Measurements from ENCODE around the gene SRD5A1. TPM values are rescaled to one million over a fixed set of nuclear protein-coding genes. Genes with fewer than 3 reads are reported as not detected.

Gene SRD5A1
- total and polyA plus RNA-seq, 2 of the 8 experiments (the other 6 are each of a cell fraction or from before 2014, with no cell fraction given) = 34.7 to 42.4 TPM

DNA sequence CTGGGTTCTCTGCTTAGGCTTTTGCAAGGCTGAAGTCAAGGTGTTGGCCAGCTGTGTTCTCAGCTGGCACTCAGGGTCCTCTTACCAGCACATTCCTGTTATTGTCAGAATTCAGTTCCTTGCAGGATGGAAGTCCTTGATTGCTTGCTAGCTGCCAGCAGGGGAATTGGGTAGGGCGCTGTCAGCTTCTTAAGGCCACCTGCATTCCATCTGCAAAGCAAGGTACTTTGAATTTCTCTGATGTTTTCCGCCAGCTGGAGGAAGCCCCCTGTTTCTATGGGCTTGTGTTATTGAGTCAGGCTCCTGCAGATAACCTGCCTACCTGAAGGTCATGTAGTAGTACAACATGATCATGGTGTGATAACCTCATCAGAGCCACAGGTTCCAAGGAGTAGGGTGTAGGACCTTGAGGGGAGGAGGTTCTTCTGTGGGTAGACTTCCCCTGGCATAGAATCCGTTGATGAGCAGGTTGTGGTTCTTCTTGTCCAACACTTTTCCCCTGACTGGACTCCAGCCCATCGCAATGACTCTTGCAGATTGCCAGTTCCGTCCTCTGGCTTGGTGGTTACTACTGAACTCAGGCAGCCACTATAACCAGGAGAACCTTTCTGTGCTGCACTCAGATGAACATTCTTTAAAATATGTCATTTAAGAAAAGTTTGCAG is 86.8 kb downstream of the SRD5A1 start:
- H2AFZ ChIP-seq (ENCODE audit: low read length) = no peak overlapping the region
- peaks cover 30 to 65% of the 10 kb centered on the region in 2 experiments for H4K20me1 ChIP-seq (replicated peaks in 1 of 2; ENCODE audit: control insufficient read depth in 1 of 2, insufficient read depth in 2 of 2, low read length in 2 of 2)
- no peak overlapping the region for H3K4ac ChIP-seq (replicated peaks; ENCODE audit: insufficient read length, low read depth, low read length)
- H3K18ac ChIP-seq (ENCODE audit: extremely low read depth, low read length) = no peak overlapping the region
- no peak overlapping the region for H3K27ac ChIP-seq (ENCODE audit: low read depth, low read length)
- H3K14ac ChIP-seq (ENCODE audit: insufficient read length) = no peak overlapping the region
- peaks cover 18 to 97% of the 10 kb centered on the region in 2 experiments for H3K79me2 ChIP-seq (ENCODE audit: control insufficient read depth in 1 of 2, insufficient read depth in 2 of 2, low read length in 2 of 2)
- H4K91ac ChIP-seq (replicated peaks; ENCODE audit: insufficient read length, low read length) = no peak overlapping the region
- DNase-seq (ENCODE audit: low read depth in 1 of 2, low spot score in 2 of 2) (no peak), FAIRE-seq (no peak)
- no peak overlapping the region for H2BK20ac ChIP-seq (ENCODE audit: low read length)
- no peak overlapping the region for H2AK5ac ChIP-seq (ENCODE audit: low read depth, low read length)
- no peak overlapping the region for H2BK12ac ChIP-seq (ENCODE audit: low read depth, low read length)
- H3K4me1 ChIP-seq (replicated peaks in 1 of 4; ENCODE audit: control insufficient read depth in 3 of 4, insufficient read depth in 4 of 4, low read length in 3 of 4) = peaks cover 3 to 15% (median 7%) of the 10 kb centered on the region in 4 experiments; a peak in 5 of 7 replicates
- no peak overlapping the region for H2BK120ac ChIP-seq (replicated peaks; ENCODE audit: low read depth, low read length)
- H3K23me2 ChIP-seq (ENCODE audit: low read depth, low read length) = no peaks in the 10 kb centered on the region; the same call in 1 of the 2 replicates
- H4K8ac ChIP-seq (ENCODE audit: extremely low read depth, insufficient read depth, low read length) = no peak overlapping the region
- no peak overlapping the region for H2BK15ac ChIP-seq (ENCODE audit: low read length)
- no peaks in the 10 kb centered on the region for H3K36me3 ChIP-seq (ENCODE audit: control insufficient read depth in 2 of 4, insufficient read depth in 4 of 4, low read length in 3 of 4)
- no peak overlapping the region for H3K4me3 ChIP-seq (ENCODE audit: extremely low read depth in 1 of 4, insufficient read depth in 2 of 4, low read depth in 3 of 4, low read length in 4 of 4)
- WGBS, 2 experiments (ENCODE audit: extremely low coverage in 1 of 2, insufficient coverage in 1 of 2, insufficient read length in 1 of 2, insufficient replicate concordance in 2 of 2, low coverage in 1 of 2, low lambda C conversion rate in 2 of 2, missing lambda C conversion rate in 1 of 2) = 87% methylated on average over 5 of the region's 5 CpGs; no CpG with 5 or more reads in 1 of the 2 experiments
- H3K56ac ChIP-seq (replicated peaks; ENCODE audit: insufficient read length, low read depth, low read length) = no peak overlapping the region
- H3K4me2 ChIP-seq (ENCODE audit: insufficient read depth in 1 of 2, low read depth in 2 of 2, low read length in 2 of 2) = 0 out of 4 replicates have a peak overlapping the region, but pooled peaks of 1 of the 2 experiments have one; percentile 2
- H3K23ac ChIP-seq (ENCODE audit: insufficient read length) = no peak overlapping the region
- H3K9ac ChIP-seq (replicated peaks in 1 of 4; ENCODE audit: extremely low read depth in 1 of 4, low read depth in 3 of 4, low read length in 3 of 4) = no peak overlapping the region
- POLR2A ChIA-PET (ENCODE audit: partially characterized antibody) = no interaction called here
- no peaks in the 10 kb centered on the region for H3K27me3 ChIP-seq (replicated peaks in 1 of 4; ENCODE audit: control insufficient read depth in 3 of 4, extremely low read depth in 1 of 4, insufficient read depth in 3 of 4, low read length in 3 of 4)
- no peak overlapping the region for H2BK5ac ChIP-seq (ENCODE audit: low read depth, low read length)
- H4K5ac ChIP-seq (ENCODE audit: insufficient read length, low read depth, low read length) = no peak overlapping the region
- CTCF ChIA-PET (ENCODE audit: partially characterized antibody) = no interaction called here
- H3K9me3 ChIP-seq (ENCODE audit: insufficient read depth in 2 of 2, low read depth in 1 of 2, low read length in 1 of 2) = no peaks in the 10 kb centered on the region
- H3K79me1 ChIP-seq (ENCODE audit: low read depth, low read length) = peaks cover 44% of the 10 kb centered on the region
- TF ChIP-seq EGR1 (IDR thresholded peaks at IDR 0.05; ENCODE audit: borderline replicate concordance, low read depth, low read length) (no peak), SP2 (IDR thresholded peaks at IDR 0.05; ENCODE audit: low read length) (no peak), TEAD4 (IDR thresholded peaks at IDR 0.05; ENCODE audit: low read depth, low read length) (peak; percentile 59), SAP30 (IDR thresholded peaks at IDR 0.05; ENCODE audit: insufficient read depth, insufficient replicate concordance, low read length) (peak; percentile 34), CHD1 (IDR thresholded peaks at IDR 0.05; ENCODE audit: low read depth, low read length) (no peak), NANOG (IDR thresholded peaks at IDR 0.05; ENCODE audit: insufficient read depth, low read depth, low read length, poor library complexity, severe bottlenecking) (no peak), TCF12 (IDR thresholded peaks at IDR 0.05; ENCODE audit: low read depth, low read length) (no peak), TAF7 (optimal IDR thresholded peaks at IDR 0.05; ENCODE audit: borderline replicate concordance, low read depth, low read length) (no peak), JUN (IDR thresholded peaks at IDR 0.05; ENCODE audit: low read depth, low read length) (no peak), SIN3A (conservative IDR thresholded peaks at IDR 0.05 in 1 of 2, IDR thresholded peaks at IDR 0.05 in 1 of 2; ENCODE audit: low read depth in 1 of 2, low read length in 2 of 2) (peak; percentile 89 to 92; a peak in 3 of 4 replicates), GABPA (IDR thresholded peaks at IDR 0.05; ENCODE audit: borderline replicate concordance, insufficient read depth, low read length) (no peak)
- TF ChIP-seq, protein P1, sequence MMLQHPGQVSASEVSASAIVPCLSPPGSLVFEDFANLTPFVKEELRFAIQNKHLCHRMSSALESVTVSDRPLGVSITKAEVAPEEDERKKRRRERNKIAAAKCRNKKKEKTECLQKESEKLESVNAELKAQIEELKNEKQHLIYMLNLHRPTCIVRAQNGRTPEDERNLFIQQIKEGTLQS (IDR thresholded peaks at IDR 0.05; ENCODE audit: insufficient read depth, low read depth, low read length) = no peak

Measured in H1 (cell line).